Measurements from ENCODE around the gene GBP2.
"Not testable (repeated sequence)": the region's sequence is repeated elsewhere in the genome, so short reads cannot be mapped to it uniquely, and the experiment has no call there.

The GBP2 gene

GRCh38 chr1:89085781-89086180 lies 40.1 kb downstream of the GBP2 start:
- no peak overlapping the region for H3K4me3 ChIP-seq (replicated peaks; ENCODE audit: low read depth, low read length)
- TF ChIP-seq, protein P1, sequence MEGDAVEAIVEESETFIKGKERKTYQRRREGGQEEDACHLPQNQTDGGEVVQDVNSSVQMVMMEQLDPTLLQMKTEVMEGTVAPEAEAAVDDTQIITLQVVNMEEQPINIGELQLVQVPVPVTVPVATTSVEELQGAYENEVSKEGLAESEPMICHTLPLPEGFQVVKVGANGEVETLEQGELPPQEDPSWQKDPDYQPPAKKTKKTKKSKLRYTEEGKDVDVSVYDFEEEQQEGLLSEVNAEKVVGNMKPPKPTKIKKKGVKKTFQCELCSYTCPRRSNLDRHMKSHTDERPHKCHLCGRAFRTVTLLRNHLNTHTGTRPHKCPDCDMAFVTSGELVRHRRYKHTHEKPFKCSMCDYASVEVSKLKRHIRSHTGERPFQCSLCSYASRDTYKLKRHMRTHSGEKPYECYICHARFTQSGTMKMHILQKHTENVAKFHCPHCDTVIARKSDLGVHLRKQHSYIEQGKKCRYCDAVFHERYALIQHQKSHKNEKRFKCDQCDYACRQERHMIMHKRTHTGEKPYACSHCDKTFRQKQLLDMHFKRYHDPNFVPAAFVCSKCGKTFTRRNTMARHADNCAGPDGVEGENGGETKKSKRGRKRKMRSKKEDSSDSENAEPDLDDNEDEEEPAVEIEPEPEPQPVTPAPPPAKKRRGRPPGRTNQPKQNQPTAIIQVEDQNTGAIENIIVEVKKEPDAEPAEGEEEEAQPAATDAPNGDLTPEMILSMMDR (IDR thresholded peaks at IDR 0.05; ENCODE audit: insufficient read depth, low read length, poor library complexity, severe bottlenecking), result peak; percentile 52
- no peaks in the 10 kb centered on the region for H3K36me3 ChIP-seq (ENCODE audit: control insufficient read depth, insufficient read depth, low read length)
- H3K27me3 ChIP-seq (replicated peaks; ENCODE audit: control insufficient read depth, insufficient read depth, low read length), result no peaks in the 10 kb centered on the region
- no peak for DNase-seq (ENCODE audit: extremely low read depth, insufficient read length)

DNA sequence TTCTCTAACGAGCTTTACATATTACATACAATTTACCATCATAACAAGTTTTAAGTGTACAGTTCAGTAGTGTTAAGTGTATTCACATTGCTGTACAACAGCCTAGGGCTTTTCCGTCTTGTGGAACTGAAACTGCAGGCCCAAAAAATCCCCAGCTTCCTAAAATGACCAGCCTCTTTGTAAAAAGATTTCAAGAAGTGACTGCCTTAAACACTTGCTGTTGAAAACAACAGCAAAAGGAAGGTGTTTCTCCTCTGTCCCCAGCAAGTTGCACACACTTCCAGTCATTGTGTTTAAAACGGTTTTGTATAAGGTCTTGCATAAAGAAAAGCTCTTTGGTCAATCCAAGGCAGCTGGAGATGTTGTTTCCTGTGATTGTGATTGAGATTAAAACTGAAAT lies 44.9 kb downstream of the GBP2 start:
- DNase-seq (ENCODE audit: extremely low read depth, insufficient read length), result peak; percentile 14
- TF ChIP-seq, protein P1 (IDR thresholded peaks at IDR 0.05; ENCODE audit: insufficient read depth, low read length, poor library complexity, severe bottlenecking), result no peak
- H3K4me3 ChIP-seq (replicated peaks; ENCODE audit: low read depth, low read length), result no peak overlapping the region
- H3K36me3 ChIP-seq (ENCODE audit: control insufficient read depth, insufficient read depth, low read length), result no peaks in the 10 kb centered on the region
- no peaks in the 10 kb centered on the region for H3K27me3 ChIP-seq (replicated peaks; ENCODE audit: control insufficient read depth, insufficient read depth, low read length)

- H3K4me3 ChIP-seq (replicated peaks; ENCODE audit: low read depth, low read length); H3K27me3 ChIP-seq (replicated peaks; ENCODE audit: control insufficient read depth, insufficient read depth, low read length); H3K36me3 ChIP-seq (ENCODE audit: control insufficient read depth, insufficient read depth, low read length); DNase-seq (ENCODE audit: extremely low read depth, insufficient read length): not testable (repeated sequence)
These were observed 45.8 kb downstream of the GBP2 start for GRCh38 chr1:89080068-89080467.

DNA sequence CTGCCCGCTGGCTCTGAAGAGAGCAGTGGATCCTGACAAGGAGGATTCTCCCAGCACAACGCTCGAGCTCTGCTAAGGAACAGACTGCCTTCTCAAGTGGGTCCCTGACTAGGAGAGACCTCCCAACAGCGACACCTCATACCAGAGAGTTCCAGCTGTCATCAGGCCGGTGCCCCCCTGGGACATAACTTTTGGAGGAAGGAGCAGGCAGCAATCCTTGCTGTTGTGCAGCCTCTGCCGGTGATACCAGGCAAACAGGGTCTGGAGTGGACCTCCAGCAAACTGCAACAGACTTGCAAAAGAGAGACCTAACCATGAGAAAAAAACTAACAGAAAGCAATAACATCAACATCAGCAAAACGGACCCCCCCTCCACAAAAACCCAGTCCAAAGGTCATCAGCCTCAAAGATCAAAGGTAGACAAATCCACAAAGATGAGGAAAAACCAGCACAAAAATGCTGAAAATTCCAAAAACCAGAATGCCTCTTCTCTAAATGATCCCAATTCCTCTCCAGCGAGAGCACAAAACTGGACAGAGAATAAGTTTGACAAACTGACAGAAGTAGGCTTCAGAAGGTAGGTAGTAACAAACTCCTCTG lies 53.3 kb downstream of the GBP2 start:
- not testable (repeated sequence) for DNase-seq (ENCODE audit: extremely low read depth, insufficient read length)

GRCh38 chr1:89070509-89070908 lies 55.4 kb downstream of the GBP2 start:
- no peaks in the 10 kb centered on the region for H3K27me3 ChIP-seq (replicated peaks; ENCODE audit: control insufficient read depth, insufficient read depth, low read length)
- H3K4me3 ChIP-seq (replicated peaks; ENCODE audit: low read depth, low read length), result no peak overlapping the region
- DNase-seq (ENCODE audit: extremely low read depth, insufficient read length), result no peak
- H3K36me3 ChIP-seq (ENCODE audit: control insufficient read depth, insufficient read depth, low read length), result no peaks in the 10 kb centered on the region
- TF ChIP-seq, protein P1 (IDR thresholded peaks at IDR 0.05; ENCODE audit: insufficient read depth, low read length, poor library complexity, severe bottlenecking), result no peak

More for the DNA sequence above, 53.3 kb downstream of the GBP2 start:
- H3K27me3 ChIP-seq (replicated peaks; ENCODE audit: control insufficient read depth, insufficient read depth, low read length); H3K4me3 ChIP-seq (replicated peaks; ENCODE audit: low read depth, low read length); H3K36me3 ChIP-seq (ENCODE audit: control insufficient read depth, insufficient read depth, low read length): not testable (repeated sequence)

DNA sequence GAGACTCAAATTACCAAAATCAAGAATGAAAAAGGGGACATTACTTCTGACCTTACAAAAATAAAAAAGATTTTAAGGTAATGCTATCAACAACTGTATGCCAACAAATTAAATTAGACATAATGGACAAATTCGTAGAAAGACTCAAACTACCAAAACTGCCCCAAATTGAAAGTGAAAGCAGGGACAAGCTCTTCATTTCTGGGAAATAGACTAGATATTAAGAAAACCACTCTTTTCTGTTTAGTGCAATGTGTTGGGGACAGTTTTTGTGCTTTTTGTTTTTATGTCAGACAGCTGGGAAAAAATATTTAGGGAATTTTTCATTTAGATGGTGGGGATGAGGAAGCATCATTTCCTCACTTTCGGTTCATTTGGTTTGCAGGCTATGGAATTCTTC lies 56.0 kb downstream of the GBP2 start:
- no peak overlapping the region for H3K4me3 ChIP-seq (replicated peaks; ENCODE audit: low read depth, low read length)
- H3K36me3 ChIP-seq (ENCODE audit: control insufficient read depth, insufficient read depth, low read length), result no peaks in the 10 kb centered on the region
- TF ChIP-seq, protein P1 (IDR thresholded peaks at IDR 0.05; ENCODE audit: insufficient read depth, low read length, poor library complexity, severe bottlenecking), result no peak
- no peaks in the 10 kb centered on the region for H3K27me3 ChIP-seq (replicated peaks; ENCODE audit: control insufficient read depth, insufficient read depth, low read length)
- no peak for DNase-seq (ENCODE audit: extremely low read depth, insufficient read length)

DNA sequence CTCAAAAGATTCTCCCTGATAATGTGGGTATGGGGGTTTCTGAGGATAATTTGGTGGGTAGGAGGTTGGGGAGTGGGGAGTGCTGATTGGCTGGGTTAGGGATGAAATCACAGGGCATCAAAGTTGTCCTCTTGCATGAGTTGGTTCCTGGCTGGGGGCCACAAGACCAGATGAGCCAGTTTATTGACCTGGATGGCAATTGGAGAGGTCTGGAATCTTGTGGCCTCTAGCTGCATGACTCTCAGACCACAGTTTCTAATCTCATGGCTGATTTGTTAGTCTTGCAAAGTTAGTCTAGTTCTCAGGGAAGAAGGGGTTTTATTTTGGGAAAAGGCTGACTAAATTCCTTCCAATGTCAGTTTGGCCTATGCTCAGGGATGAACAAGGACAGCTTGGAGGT lies 57.6 kb downstream of the GBP2 start:
- TF ChIP-seq, protein P1 (IDR thresholded peaks at IDR 0.05; ENCODE audit: insufficient read depth, low read length, poor library complexity, severe bottlenecking), result no peak
- Histone ChIP-seq H3K4me3 (replicated peaks; ENCODE audit: low read depth, low read length) (no peak overlapping the region), H3K36me3 (ENCODE audit: control insufficient read depth, insufficient read depth, low read length) (no peaks in the 10 kb centered on the region), H3K27me3 (replicated peaks; ENCODE audit: control insufficient read depth, insufficient read depth, low read length) (no peaks in the 10 kb centered on the region)
- no peak for DNase-seq (ENCODE audit: extremely low read depth, insufficient read length)
